ENCODE measurements around the gene CDK5RAP3.
A peak's percentile ranks its signal among the peaks of the same experiment; 100 is the strongest.

CDK5RAP3 gene

GRCh38 chr17:48026502-48027321 lies 55.8 kb downstream of the CDK5RAP3 start:
- Histone ChIP-seq H3K4me1 (ENCODE audit: control insufficient read depth in 5 of 5, insufficient read depth in 5 of 5, low read length in 5 of 5) (peaks cover 13 to 44% (median 36%) of the 10 kb centered on the region in 5 donors), H3K27me3 (ENCODE audit: control insufficient read depth in 5 of 5, insufficient read depth in 4 of 5, low read length in 5 of 5) (no peaks in the 10 kb centered on the region), H3K9ac (ENCODE audit: low read length in 5 of 5) (peak overlapping the region in 1 of 5 donors; percentile 43), H3K9me3 (ENCODE audit: control insufficient read depth in 5 of 5, low read length in 5 of 5) (no peaks in the 10 kb centered on the region), H3K27ac (ENCODE audit: low read depth, low read length) (no peak overlapping the region), H3K4me3 (ENCODE audit: low read depth in 1 of 5, low read length in 5 of 5) (peak overlapping the region in 1 of 5 donors; percentile 94), H3K36me3 (ENCODE audit: control insufficient read depth in 5 of 5, insufficient read depth in 5 of 5, low read length in 5 of 5) (peaks cover 0 to 2% (median 0%) of the 10 kb centered on the region in 5 donors)

DNA sequence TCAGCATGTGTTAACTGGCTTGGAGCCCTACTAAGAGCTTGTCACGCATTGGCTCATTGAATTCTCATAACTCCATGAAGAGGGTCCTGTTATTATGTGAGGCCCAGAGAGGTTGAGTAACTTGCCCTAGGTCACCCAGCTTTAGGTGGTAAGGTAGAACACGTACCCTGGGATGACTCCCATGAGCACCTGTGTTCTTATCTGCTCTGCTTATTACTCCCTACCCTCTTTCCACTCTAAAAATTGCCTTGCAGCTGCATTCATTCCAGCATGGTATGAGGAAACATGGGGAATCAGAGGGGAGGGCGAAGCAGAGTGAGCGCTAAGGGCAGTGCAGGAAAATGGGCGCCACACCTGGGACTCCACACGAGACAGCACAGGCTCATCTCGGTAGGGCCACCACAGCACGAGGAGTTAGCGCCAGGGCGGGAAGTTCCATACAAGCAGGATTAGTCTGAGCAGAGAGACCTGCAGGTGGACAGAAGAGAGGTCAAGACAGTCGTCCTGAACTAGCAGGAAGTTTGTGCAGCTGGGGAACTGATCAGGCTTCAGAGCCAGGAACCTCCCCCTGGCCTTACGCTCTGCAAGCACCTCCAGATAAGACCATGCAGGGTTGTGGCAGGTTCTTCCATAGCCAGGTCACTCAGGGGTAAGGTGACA lies 56.5 kb downstream of the CDK5RAP3 start:
- Histone ChIP-seq H3K36me3 (ENCODE audit: control insufficient read depth in 5 of 5, insufficient read depth in 5 of 5, low read length in 5 of 5) (peaks cover 0 to 6% (median 3%) of the 10 kb centered on the region in 5 donors), H3K9me3 (ENCODE audit: control insufficient read depth in 5 of 5, low read length in 5 of 5) (no peaks in the 10 kb centered on the region), H3K4me1 (ENCODE audit: control insufficient read depth in 5 of 5, insufficient read depth in 5 of 5, low read length in 5 of 5) (peaks cover 13 to 44% (median 36%) of the 10 kb centered on the region in 5 donors), H3K9ac (ENCODE audit: low read length in 5 of 5) (no peak overlapping the region), H3K4me3 (ENCODE audit: low read depth in 1 of 5, low read length in 5 of 5) (no peak overlapping the region), H3K27me3 (ENCODE audit: control insufficient read depth in 5 of 5, insufficient read depth in 4 of 5, low read length in 5 of 5) (no peaks in the 10 kb centered on the region), H3K27ac (ENCODE audit: low read depth, low read length) (no peak overlapping the region)

DNA sequence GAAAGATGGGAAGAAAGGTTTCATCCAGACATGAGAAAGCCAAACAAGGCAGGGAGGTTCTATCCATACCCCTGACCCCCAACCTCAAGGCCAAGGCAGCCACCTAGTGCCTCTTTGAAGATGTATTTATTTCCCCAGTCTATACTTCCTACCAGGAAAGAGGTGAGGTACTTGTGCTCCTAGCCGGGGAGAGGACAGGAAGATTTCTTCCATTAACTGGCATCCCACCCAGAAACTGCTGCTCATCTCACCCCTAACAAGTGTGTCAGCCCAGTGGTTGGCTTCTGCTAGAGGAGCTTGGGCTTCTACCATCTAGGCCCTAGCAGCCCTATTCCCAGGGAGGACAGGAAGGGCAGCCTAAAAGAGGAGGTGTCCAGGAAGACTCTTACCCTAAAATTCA lies 57.8 kb downstream of the CDK5RAP3 start:
- no peaks in the 10 kb centered on the region for H3K27me3 ChIP-seq (ENCODE audit: control insufficient read depth in 5 of 5, insufficient read depth in 4 of 5, low read length in 5 of 5)
- no peak overlapping the region for H3K4me3 ChIP-seq (ENCODE audit: low read depth in 1 of 5, low read length in 5 of 5)
- no peak overlapping the region for H3K27ac ChIP-seq (ENCODE audit: low read depth, low read length)
- H3K36me3 ChIP-seq (ENCODE audit: control insufficient read depth in 5 of 5, insufficient read depth in 5 of 5, low read length in 5 of 5), result peaks cover 0 to 11% (median 5%) of the 10 kb centered on the region in 5 donors
- no peaks in the 10 kb centered on the region for H3K9me3 ChIP-seq (ENCODE audit: control insufficient read depth in 5 of 5, low read length in 5 of 5)
- H3K4me1 ChIP-seq (ENCODE audit: control insufficient read depth in 5 of 5, insufficient read depth in 5 of 5, low read length in 5 of 5), result peaks cover 13 to 38% (median 30%) of the 10 kb centered on the region in 5 donors
- H3K9ac ChIP-seq (ENCODE audit: low read length in 5 of 5), result peak overlapping the region in 1 of 5 donors; percentile 44

- Histone ChIP-seq H3K27me3 (ENCODE audit: control insufficient read depth in 5 of 5, insufficient read depth in 4 of 5, low read length in 5 of 5) (no peaks in the 10 kb centered on the region), H3K9ac (ENCODE audit: low read length in 5 of 5) (peak overlapping the region in 1 of 5 donors; percentile 30), H3K4me3 (ENCODE audit: low read depth in 1 of 5, low read length in 5 of 5) (no peak overlapping the region), H3K4me1 (ENCODE audit: control insufficient read depth in 5 of 5, insufficient read depth in 5 of 5, low read length in 5 of 5) (peaks cover 5 to 23% (median 15%) of the 10 kb centered on the region in 5 donors), H3K9me3 (ENCODE audit: control insufficient read depth in 5 of 5, low read length in 5 of 5) (no peaks in the 10 kb centered on the region), H3K27ac (ENCODE audit: low read depth, low read length) (no peak overlapping the region), H3K36me3 (ENCODE audit: control insufficient read depth in 5 of 5, insufficient read depth in 5 of 5, low read length in 5 of 5) (peaks cover 0 to 11% (median 5%) of the 10 kb centered on the region in 5 donors)
Observed at GRCh38 chr17:48030531-48030930, 59.6 kb downstream of the CDK5RAP3 start.
